ENCODE measurements around the gene SMAGP. TPM values are rescaled to one million over a fixed set of nuclear protein-coding genes. Genes with fewer than 3 reads are reported as not detected.

SMAGP gene
- total RNA-seq, 1 experiment from 2014 or later = 11.6 TPM

- TF ChIP-seq, protein P1, sequence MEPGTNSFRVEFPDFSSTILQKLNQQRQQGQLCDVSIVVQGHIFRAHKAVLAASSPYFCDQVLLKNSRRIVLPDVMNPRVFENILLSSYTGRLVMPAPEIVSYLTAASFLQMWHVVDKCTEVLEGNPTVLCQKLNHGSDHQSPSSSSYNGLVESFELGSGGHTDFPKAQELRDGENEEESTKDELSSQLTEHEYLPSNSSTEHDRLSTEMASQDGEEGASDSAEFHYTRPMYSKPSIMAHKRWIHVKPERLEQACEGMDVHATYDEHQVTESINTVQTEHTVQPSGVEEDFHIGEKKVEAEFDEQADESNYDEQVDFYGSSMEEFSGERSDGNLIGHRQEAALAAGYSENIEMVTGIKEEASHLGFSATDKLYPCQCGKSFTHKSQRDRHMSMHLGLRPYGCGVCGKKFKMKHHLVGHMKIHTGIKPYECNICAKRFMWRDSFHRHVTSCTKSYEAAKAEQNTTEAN (CRISPR knock-in tag; IDR thresholded peaks at IDR 0.05) = no peak
- TF ChIP-seq NR3C1 (CRISPR knock-in tag; conservative IDR thresholded peaks at IDR 0.05; ENCODE audit: low read depth) (no peak), ERG (CRISPR knock-in tag; IDR thresholded peaks at IDR 0.05) (no peak), STAT6 (CRISPR knock-in tag; conservative IDR thresholded peaks at IDR 0.05; ENCODE audit: low read depth) (no peak), ZNF671 (CRISPR knock-in tag; IDR thresholded peaks at IDR 0.05) (no peak), ELF4 (CRISPR knock-in tag; IDR thresholded peaks at IDR 0.05; ENCODE audit: low read depth) (no peak), JUN (CRISPR knock-in tag; IDR thresholded peaks at IDR 0.05) (no peak), MXD4 (CRISPR knock-in tag; IDR thresholded peaks at IDR 0.05; ENCODE audit: borderline replicate concordance) (no peak), MYBL2 (CRISPR knock-in tag; IDR thresholded peaks at IDR 0.05) (no peak), MLX (CRISPR knock-in tag; IDR thresholded peaks at IDR 0.05) (no peak)
Measured at GRCh38 chr12:51216642-51217041, 53.6 kb downstream of the SMAGP start (continued).

- DNase-seq (ENCODE audit: low spot score) (no peak), ATAC-seq (no peak)
- Mint-ChIP-seq H3K36me3 (peaks cover 3% of the 10 kb centered on the region; the same call in 1 of the 2 replicates), H3K27me3 (ENCODE audit: low read depth) (no peaks in the 10 kb centered on the region), H3K27ac (no peak overlapping the region), H3K4me1 (peaks cover 18% of the 10 kb centered on the region), H3K4me3 (no peak overlapping the region), H3K9me3 (no peaks in the 10 kb centered on the region)
- ChIA-PET POLR2A (no interaction called here), CTCF (no interaction called here)
- TF ChIP-seq NFYB (CRISPR knock-in tag; conservative IDR thresholded peaks at IDR 0.05; ENCODE audit: low read depth) = no peak
- no peak for TF ChIP-seq JAZF1 (CRISPR knock-in tag; IDR thresholded peaks at IDR 0.05)
- no peak for TF ChIP-seq GRHL2 (CRISPR knock-in tag; IDR thresholded peaks at IDR 0.05; ENCODE audit: insufficient replicate concordance, severe bottlenecking)
- no peak for TF ChIP-seq ZNF263 (CRISPR knock-in tag; IDR thresholded peaks at IDR 0.05; ENCODE audit: low read depth)
- TF ChIP-seq MXD4 (CRISPR knock-in tag; IDR thresholded peaks at IDR 0.05; ENCODE audit: borderline replicate concordance) = no peak
Measured at GRCh38 chr12:51214895-51215294, 55.3 kb downstream of the SMAGP start.

DNA sequence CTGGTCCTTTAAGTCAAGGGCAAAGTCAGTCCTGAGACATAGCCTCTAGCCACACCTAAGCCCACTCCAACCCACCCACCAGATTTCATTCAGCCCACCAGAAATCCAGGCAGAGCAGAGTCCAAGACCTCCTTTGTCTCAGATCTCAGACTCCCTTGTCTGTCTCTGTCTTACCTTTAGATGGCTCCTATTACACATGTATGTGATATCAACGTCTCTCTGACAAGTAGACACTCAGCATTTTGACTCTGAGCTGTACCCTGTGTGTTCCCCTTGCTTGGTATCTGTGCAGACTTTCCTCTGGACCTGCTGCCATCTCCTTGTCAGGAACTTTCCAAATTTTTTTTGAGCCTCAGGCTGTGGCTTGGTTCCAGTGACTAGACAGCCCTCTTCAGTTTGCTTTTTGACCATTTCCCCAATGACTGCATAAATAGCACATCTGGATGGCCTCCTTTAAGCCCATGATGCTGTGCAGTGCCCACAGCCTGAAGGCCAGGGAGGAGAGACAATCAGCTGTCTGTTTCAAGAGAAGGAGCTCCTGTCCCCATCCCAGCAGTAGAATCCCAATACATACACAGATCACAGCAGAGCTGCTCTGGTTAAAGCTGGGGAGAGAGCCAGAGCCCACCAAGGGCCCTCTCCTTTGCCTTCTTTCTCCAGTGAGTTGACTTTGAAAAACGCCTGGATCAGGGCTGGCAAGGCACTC, 59.4 kb downstream of the SMAGP start:
- Mint-ChIP-seq H3K9me3 (no peaks in the 10 kb centered on the region), H3K36me3 (peaks cover 3% of the 10 kb centered on the region; the same call in 1 of the 2 replicates), H3K27me3 (ENCODE audit: low read depth) (no peaks in the 10 kb centered on the region), H3K27ac (peak overlapping the region; percentile 67; the same call in 1 of the 2 replicates), H3K4me3 (no peak overlapping the region), H3K4me1 (no peaks in the 10 kb centered on the region)
- no peak for ATAC-seq
- ChIA-PET POLR2A (no interaction called here), CTCF (interaction anchor here (0.6 kb wide), 1 partner anchor 120 kb away, joined by 3 read pairs; no protein-coding TSS in a partner anchor)
- no peak for DNase-seq (ENCODE audit: low spot score)
- TF ChIP-seq E2F5 (CRISPR knock-in tag; IDR thresholded peaks at IDR 0.05) (no peak), OVOL2 (CRISPR knock-in tag; IDR thresholded peaks at IDR 0.05; ENCODE audit: borderline replicate concordance) (no peak), ZNF416 (CRISPR knock-in tag; IDR thresholded peaks at IDR 0.05) (no peak), MXD4 (CRISPR knock-in tag; IDR thresholded peaks at IDR 0.05; ENCODE audit: borderline replicate concordance) (no peak), SMAD3 (CRISPR knock-in tag; IDR thresholded peaks at IDR 0.05; ENCODE audit: borderline replicate concordance) (no peak), MLX (CRISPR knock-in tag; IDR thresholded peaks at IDR 0.05) (no peak), ZNF232 (CRISPR knock-in tag; IDR thresholded peaks at IDR 0.05) (no peak), EMX1 (CRISPR knock-in tag; IDR thresholded peaks at IDR 0.05) (no peak)
- TF ChIP-seq, protein P2, sequence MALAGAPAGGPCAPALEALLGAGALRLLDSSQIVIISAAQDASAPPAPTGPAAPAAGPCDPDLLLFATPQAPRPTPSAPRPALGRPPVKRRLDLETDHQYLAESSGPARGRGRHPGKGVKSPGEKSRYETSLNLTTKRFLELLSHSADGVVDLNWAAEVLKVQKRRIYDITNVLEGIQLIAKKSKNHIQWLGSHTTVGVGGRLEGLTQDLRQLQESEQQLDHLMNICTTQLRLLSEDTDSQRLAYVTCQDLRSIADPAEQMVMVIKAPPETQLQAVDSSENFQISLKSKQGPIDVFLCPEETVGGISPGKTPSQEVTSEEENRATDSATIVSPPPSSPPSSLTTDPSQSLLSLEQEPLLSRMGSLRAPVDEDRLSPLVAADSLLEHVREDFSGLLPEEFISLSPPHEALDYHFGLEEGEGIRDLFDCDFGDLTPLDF (CRISPR knock-in tag; IDR thresholded peaks at IDR 0.05) = no peak
